Panc1 (cell line): ENCODE data around the gene MORN4. TPM values are rescaled to one million over a fixed set of nuclear protein-coding genes. Genes with fewer than 3 reads are reported as not detected.
A peak's percentile ranks its signal among the peaks of the same experiment; 100 is the strongest.

Experiments used
- ATAC-seq: fragments of 200-7000 bp; cut with Tn5 transposase; 2 replicates; pipeline ENCODE4 v1.9.1; 2020; ENCODE audit warnings: mild to moderate bottlenecking, moderate library complexity
- BruUV-seq: library from RNA; stranded (reverse); fragments of 400-500 nt; replicated peaks from 2 replicates; lab custom pipeline; 2021; lab: Mats Ljungman, UMichigan
- CTCF ChIA-PET: fragments of 300-600 bp; sonication (Branson Sonifier 250); formaldehyde crosslinking; loops from one replicate; lab custom pipeline; 2022; ENCODE audit warnings: antibody characterized with exemption; lab: Charles Lee
- POLR2A ChIA-PET: fragments of 300-600 bp; sonication (Branson Sonifier 250); formaldehyde crosslinking; loops from one replicate; lab custom pipeline; 2022; ENCODE audit warnings: antibody characterized with exemption; lab: Charles Lee
- DNase-seq: peaks from one replicate; pipeline ENCODE4 v3.0.0-alpha.2; 2010; ENCODE audit warnings: low read depth, low spot score
- H3K27ac ChIP-seq: 2 replicates; pipeline ENCODE4 v1.5.1; 2011; ENCODE audit warnings: mild to moderate bottlenecking, low read length, inconsistent platforms
- H3K27me3 ChIP-seq: fragments of 200-500 bp; sonication (Bioruptor generic); 2 replicates; pipeline ENCODE4 v1.6.0; 2014; ENCODE audit warnings: low read length, inconsistent platforms; ENCODE audit not compliant: control insufficient read depth, insufficient read depth
- H3K36me3 ChIP-seq: fragments of 200-500 bp; sonication (Bioruptor generic); 2 replicates; pipeline ENCODE4 v1.5.1; 2014; ENCODE audit warnings: inconsistent platforms, mild to moderate bottlenecking, low read length, moderate library complexity; ENCODE audit not compliant: control insufficient read depth, insufficient read depth
- H3K4me1 ChIP-seq: 2 replicates; pipeline ENCODE4 v1.5.1; 2011; ENCODE audit warnings: inconsistent platforms, mild to moderate bottlenecking, low read length, moderate library complexity; ENCODE audit not compliant: control insufficient read depth, insufficient read depth
- H3K4me3 ChIP-seq, 2 experiments: 2 replicates each; pipeline ENCODE4 v1.5.1; 2011 to 2012; ENCODE audit warnings: low read depth in 2 of 2, low read length in 2 of 2, mild to moderate bottlenecking in 2 of 2, inconsistent platforms in 1 of 2, moderate library complexity in 1 of 2
- H3K9me3 ChIP-seq: fragments of 200-500 bp; sonication (Bioruptor generic); 2 replicates; pipeline ENCODE4 v1.5.1; 2014; ENCODE audit warnings: low read depth, mild to moderate bottlenecking, inconsistent platforms, low read length, moderate library complexity; ENCODE audit not compliant: control insufficient read depth, insufficient read depth
- POLR2AphosphoS5 ChIP-seq: IDR thresholded peaks from 2 replicates; pipeline ENCODE4 v1.6.1; 2012; ENCODE audit warnings: mild to moderate bottlenecking, low read depth, low read length, moderate library complexity
- SIN3A ChIP-seq: IDR thresholded peaks from 2 replicates; pipeline ENCODE4 v1.6.1; 2012; ENCODE audit warnings: low read depth, mild to moderate bottlenecking, low read length, moderate library complexity, borderline replicate concordance; ENCODE audit not compliant: insufficient read depth
- TCF7L2 ChIP-seq: IDR thresholded peaks from 2 replicates; pipeline ENCODE4 v1.6.1; 2011; ENCODE audit warnings: mild to moderate bottlenecking, low read depth, low read length, inconsistent platforms
- in situ Hi-C: cut with HindIII; loops from 2 replicates; pipeline ENCODE4 v1.10.0; 2016; ENCODE audit warnings: low sequenced_read_pairs, low pct_unique_long_range_greater_than_20kb
- intact Hi-C: fragments of 100-400 bp; cut with micrococcal nuclease; formaldehyde crosslinking; loops from one replicate; pipeline ENCODE4 v1.10.0; 2022; ENCODE audit not compliant: unreplicated experiment
- total RNA-seq: library from RNA; stranded (reverse); gene quantifications from one replicate; pipeline ENCODE4 v1.2.1, GENCODE V29; 2021; ENCODE audit not compliant: unreplicated experiment
- TF ChIP-seq, protein P1 (sequence below), 2 experiments: IDR thresholded peaks; 2 replicates each; pipeline ENCODE4 v1.6.1; 2011 to 2012; ENCODE audit warnings: low read depth in 2 of 2, control low read depth in 1 of 2, low read length in 1 of 2, mild to moderate bottlenecking in 1 of 2, moderate library complexity in 1 of 2; ENCODE audit not compliant: insufficient read depth in 1 of 2
- TF ChIP-seq, protein P2 (sequence below): fragments of 450-650 bp; IDR thresholded peaks from 2 replicates; pipeline ENCODE4 v1.5.1; 2017; ENCODE audit warnings: mild to moderate bottlenecking

MORN4 gene
- total RNA-seq, 1 experiment from 2014 or later: 17.9 TPM

DNA sequence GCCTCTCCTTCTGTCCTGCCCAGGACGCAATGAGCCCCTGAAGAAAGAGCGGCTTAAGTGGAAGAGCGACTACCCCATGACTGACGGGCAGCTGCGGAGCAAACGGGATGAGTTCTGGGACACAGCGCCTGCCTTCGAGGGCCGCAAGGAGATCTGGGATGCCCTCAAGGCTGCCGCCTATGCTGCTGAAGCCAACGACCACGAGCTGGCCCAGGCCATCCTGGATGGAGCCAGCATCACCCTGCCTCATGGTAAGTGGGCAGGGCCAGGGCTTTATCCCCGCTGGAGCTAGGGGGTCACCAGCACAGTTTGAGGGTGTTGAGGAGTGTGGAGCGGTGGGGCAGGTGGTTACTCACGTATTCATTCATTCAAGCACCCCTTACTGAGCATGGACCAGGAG lies 65.4 kb downstream of the MORN4 start:
- BruUV-seq: no TSS peak
- ATAC-seq (no peak), DNase-seq (no peak)
- intact Hi-C loops: no loop called here
- Histone ChIP-seq H3K4me1 (peaks cover 31% of the 10 kb centered on the region), H3K27ac (no peak overlapping the region), H3K9me3 (no peaks in the 10 kb centered on the region), H3K27me3 (no peaks in the 10 kb centered on the region), H3K36me3 (no peaks in the 10 kb centered on the region), H3K4me3 (no peak overlapping the region)
- TF ChIP-seq POLR2AphosphoS5 (no peak), TCF7L2 (no peak), SIN3A (no peak)
- TF ChIP-seq, protein P1, sequence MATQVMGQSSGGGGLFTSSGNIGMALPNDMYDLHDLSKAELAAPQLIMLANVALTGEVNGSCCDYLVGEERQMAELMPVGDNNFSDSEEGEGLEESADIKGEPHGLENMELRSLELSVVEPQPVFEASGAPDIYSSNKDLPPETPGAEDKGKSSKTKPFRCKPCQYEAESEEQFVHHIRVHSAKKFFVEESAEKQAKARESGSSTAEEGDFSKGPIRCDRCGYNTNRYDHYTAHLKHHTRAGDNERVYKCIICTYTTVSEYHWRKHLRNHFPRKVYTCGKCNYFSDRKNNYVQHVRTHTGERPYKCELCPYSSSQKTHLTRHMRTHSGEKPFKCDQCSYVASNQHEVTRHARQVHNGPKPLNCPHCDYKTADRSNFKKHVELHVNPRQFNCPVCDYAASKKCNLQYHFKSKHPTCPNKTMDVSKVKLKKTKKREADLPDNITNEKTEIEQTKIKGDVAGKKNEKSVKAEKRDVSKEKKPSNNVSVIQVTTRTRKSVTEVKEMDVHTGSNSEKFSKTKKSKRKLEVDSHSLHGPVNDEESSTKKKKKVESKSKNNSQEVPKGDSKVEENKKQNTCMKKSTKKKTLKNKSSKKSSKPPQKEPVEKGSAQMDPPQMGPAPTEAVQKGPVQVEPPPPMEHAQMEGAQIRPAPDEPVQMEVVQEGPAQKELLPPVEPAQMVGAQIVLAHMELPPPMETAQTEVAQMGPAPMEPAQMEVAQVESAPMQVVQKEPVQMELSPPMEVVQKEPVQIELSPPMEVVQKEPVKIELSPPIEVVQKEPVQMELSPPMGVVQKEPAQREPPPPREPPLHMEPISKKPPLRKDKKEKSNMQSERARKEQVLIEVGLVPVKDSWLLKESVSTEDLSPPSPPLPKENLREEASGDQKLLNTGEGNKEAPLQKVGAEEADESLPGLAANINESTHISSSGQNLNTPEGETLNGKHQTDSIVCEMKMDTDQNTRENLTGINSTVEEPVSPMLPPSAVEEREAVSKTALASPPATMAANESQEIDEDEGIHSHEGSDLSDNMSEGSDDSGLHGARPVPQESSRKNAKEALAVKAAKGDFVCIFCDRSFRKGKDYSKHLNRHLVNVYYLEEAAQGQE (IDR thresholded peaks at IDR 0.05; ENCODE audit: insufficient read depth in 1 of 2, low read depth in 2 of 2, low read length in 1 of 2): no peak
- TF ChIP-seq, protein P2, sequence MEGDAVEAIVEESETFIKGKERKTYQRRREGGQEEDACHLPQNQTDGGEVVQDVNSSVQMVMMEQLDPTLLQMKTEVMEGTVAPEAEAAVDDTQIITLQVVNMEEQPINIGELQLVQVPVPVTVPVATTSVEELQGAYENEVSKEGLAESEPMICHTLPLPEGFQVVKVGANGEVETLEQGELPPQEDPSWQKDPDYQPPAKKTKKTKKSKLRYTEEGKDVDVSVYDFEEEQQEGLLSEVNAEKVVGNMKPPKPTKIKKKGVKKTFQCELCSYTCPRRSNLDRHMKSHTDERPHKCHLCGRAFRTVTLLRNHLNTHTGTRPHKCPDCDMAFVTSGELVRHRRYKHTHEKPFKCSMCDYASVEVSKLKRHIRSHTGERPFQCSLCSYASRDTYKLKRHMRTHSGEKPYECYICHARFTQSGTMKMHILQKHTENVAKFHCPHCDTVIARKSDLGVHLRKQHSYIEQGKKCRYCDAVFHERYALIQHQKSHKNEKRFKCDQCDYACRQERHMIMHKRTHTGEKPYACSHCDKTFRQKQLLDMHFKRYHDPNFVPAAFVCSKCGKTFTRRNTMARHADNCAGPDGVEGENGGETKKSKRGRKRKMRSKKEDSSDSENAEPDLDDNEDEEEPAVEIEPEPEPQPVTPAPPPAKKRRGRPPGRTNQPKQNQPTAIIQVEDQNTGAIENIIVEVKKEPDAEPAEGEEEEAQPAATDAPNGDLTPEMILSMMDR: no peak
- POLR2A ChIA-PET: no interaction called here
- in situ Hi-C loops: no loop called here
- CTCF ChIA-PET: no interaction called here

DNA sequence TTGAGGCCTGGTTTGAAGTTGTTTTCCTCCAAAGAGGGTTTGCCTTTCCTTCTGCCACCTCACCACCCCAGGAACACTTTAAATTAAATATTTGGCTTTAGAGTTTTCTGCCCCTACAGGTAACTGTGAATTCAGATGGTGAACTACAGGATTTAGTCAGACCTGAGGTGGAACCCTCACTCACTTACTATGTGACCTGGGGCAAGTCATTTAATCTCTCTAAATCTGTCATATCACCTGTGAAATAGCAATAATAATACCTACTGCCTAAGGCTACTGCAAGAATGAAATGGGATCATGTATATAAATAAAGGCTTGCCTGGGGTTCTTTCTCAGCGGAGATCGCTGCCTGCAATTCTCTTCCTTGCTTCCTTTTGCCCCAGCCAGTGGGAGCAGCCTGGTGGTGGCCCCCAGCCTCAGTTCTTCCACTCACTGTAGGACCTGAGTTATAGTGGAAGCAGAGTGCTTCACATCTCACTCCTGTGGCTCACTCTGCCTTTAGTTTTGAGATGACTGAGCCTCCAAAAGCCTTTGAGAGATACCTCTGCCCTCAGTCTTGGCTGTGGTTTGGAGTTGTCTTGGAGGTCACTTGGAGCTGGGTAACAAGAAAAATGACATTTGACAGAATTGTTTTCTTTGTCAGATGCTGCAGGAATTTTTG lies 66.8 kb downstream of the MORN4 start:
- no peak for TF ChIP-seq TCF7L2
- intact Hi-C loops: no loop called here

DNA sequence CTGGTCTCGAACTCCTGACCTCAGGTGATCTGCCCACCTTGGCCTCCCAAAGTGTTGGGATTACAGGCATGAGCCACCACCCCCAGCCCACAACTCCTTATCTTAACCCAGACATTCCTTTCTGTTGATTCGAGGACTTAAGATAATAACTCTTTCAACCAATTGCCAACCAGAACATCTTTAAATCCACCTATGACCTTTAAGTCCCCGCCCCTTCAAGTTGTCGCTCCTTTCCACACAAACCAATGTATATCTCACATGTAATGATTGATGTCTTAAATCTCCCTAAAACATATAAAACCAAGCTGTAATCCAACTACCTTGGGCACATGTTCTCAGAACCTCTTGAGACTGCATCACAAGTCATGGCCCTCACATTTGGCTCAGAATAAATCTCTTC lies 68.5 kb downstream of the MORN4 start:
- intact Hi-C loops: no loop called here
- no peak overlapping the region for H3K27ac ChIP-seq

More for the DNA sequence above, 66.8 kb downstream of the MORN4 start:
- Histone ChIP-seq H3K27me3 (no peaks in the 10 kb centered on the region), H3K27ac (peak overlapping the region; percentile 30; the same call in 1 of the 2 replicates), H3K4me1 (peaks cover 17% of the 10 kb centered on the region), H3K9me3 (no peaks in the 10 kb centered on the region), H3K4me3 (no peak overlapping the region), H3K36me3 (no peaks in the 10 kb centered on the region)
- ChIA-PET CTCF (no interaction called here), POLR2A (no interaction called here)
- ATAC-seq (no peak), DNase-seq (no peak)
- BruUV-seq: no TSS peak
- in situ Hi-C loops: no loop called here

More for the DNA sequence above, 68.5 kb downstream of the MORN4 start:
- Histone ChIP-seq H3K36me3 (no peaks in the 10 kb centered on the region), H3K27me3 (no peaks in the 10 kb centered on the region), H3K4me3 (no peak overlapping the region), H3K4me1 (0 out of 2 replicates have a peak, but pooled peaks cover 6% of the 10 kb centered on the region), H3K9me3 (no peaks in the 10 kb centered on the region)
- ATAC-seq (no peak), DNase-seq (no peak)
- ChIA-PET POLR2A (no interaction called here), CTCF (interaction anchor here (0.6 kb wide), 1 partner anchor 30 kb away, joined by 6 read pairs; no protein-coding TSS in a partner anchor)
- TF ChIP-seq, protein P1 (IDR thresholded peaks at IDR 0.05; ENCODE audit: insufficient read depth in 1 of 2, low read depth in 2 of 2, low read length in 1 of 2): no peak
- TF ChIP-seq SIN3A: no peak
- TF ChIP-seq, protein P2: no peak
- TF ChIP-seq POLR2AphosphoS5: no peak
- TF ChIP-seq TCF7L2: no peak
- in situ Hi-C loops: no loop called here
- BruUV-seq: no TSS peak
